ENCODE results near the gene MEGF11. TPM values are rescaled to one million over a fixed set of nuclear protein-coding genes. Genes with fewer than 3 reads are reported as not detected.

The MEGF11 gene
- total RNA-seq, 1 experiment from 2014 or later, result 1.2 TPM

- H4K20me1 ChIP-seq (ENCODE audit: control insufficient read depth, insufficient read depth, insufficient read length), result peaks cover 2% of the 10 kb centered on the region
- H3K36me3 Mint-ChIP-seq (ENCODE audit: insufficient read depth in 1 of 3, low read depth in 3 of 3), result no peaks in the 10 kb centered on the region
- H3K14ac ChIP-seq (ENCODE audit: insufficient read depth, low read length), result no peak overlapping the region
- no peaks in the 10 kb centered on the region for H3K79me2 ChIP-seq (ENCODE audit: insufficient read depth, low read length)
- no peak overlapping the region for H3T11ph ChIP-seq (ENCODE audit: low read length)
- H3K27ac ChIP-seq (ENCODE audit: insufficient read length, low read depth, low read length), result no peak overlapping the region
- H3K56ac ChIP-seq (ENCODE audit: insufficient read length, low read depth, low read length), result no peak overlapping the region
- H3K18ac ChIP-seq (ENCODE audit: insufficient read length, low read depth, low read length), result no peak overlapping the region
- peaks cover 19% of the 10 kb centered on the region for H3K23me2 ChIP-seq (ENCODE audit: insufficient read length, low read depth, low read length, poor library complexity, severe bottlenecking)
- H3K4me1 Mint-ChIP-seq, result peaks cover 28 to 38% of the 10 kb centered on the region in 2 experiments
- no peak overlapping the region for H4K91ac ChIP-seq (ENCODE audit: insufficient read length, low read depth, low read length)
- no peak for TF ChIP-seq CTCF (conservative IDR thresholded peaks at IDR 0.05)
- peak overlapping the region; percentile 75 to 95 for H3K4me3 Mint-ChIP-seq
- H3K9me3 ChIP-seq (ENCODE audit: control insufficient read depth, low read depth, low read length), result no peaks in the 10 kb centered on the region
- H2BK120ac ChIP-seq (ENCODE audit: low read depth, low read length, poor library complexity, severe bottlenecking), result no peak overlapping the region
- peaks cover 0 to 4% of the 10 kb centered on the region in 2 experiments; a peak in 1 of 5 replicates for H3K9me3 Mint-ChIP-seq
- H3K4me2 ChIP-seq (ENCODE audit: insufficient read depth, insufficient read length, low read length), result peak overlapping the region; percentile 87
- no peak overlapping the region for H2BK12ac ChIP-seq (ENCODE audit: insufficient read length, low read depth, low read length)
- H3K9ac ChIP-seq (ENCODE audit: extremely low read depth, insufficient read length, low read length), result peak overlapping the region; percentile 39
- H2AFZ ChIP-seq (ENCODE audit: low read length), result peak overlapping the region; percentile 19
- no peak overlapping the region for H4K8ac ChIP-seq (replicated peaks; ENCODE audit: insufficient read length, low read depth, low read length)
- H3K23ac ChIP-seq (ENCODE audit: insufficient read length, low read depth, low read length), result no peak overlapping the region
- H2BK15ac ChIP-seq (ENCODE audit: low read depth, low read length), result no peak overlapping the region
- H2BK5ac ChIP-seq (ENCODE audit: insufficient read length, low read length), result no peak overlapping the region
- H3K4ac ChIP-seq (ENCODE audit: low read depth, low read length), result no peak overlapping the region
- H3K27me3 ChIP-seq (ENCODE audit: insufficient read depth, low read length), result peaks cover 41% of the 10 kb centered on the region
- WGBS (ENCODE audit: extremely low coverage, insufficient read length, low lambda C conversion rate), result no CpG with 5 or more reads among the region's 36 CpGs
- H2BK20ac ChIP-seq (ENCODE audit: low read depth, low read length, poor library complexity, severe bottlenecking), result no peak overlapping the region
- peaks cover 87% of the 10 kb centered on the region for H3K27me3 Mint-ChIP-seq (ENCODE audit: low read depth)
- H3K79me1 ChIP-seq (ENCODE audit: insufficient read depth, low read depth, low read length, poor library complexity, severe bottlenecking), result no peaks in the 10 kb centered on the region
- H2AK5ac ChIP-seq (ENCODE audit: insufficient read length, low read length), result no peak overlapping the region
- H4K5ac ChIP-seq (ENCODE audit: insufficient read length, low read depth, low read length), result no peak overlapping the region
- H3K27ac Mint-ChIP-seq, result no peak overlapping the region
- no peaks in the 10 kb centered on the region for H3K4me1 ChIP-seq (ENCODE audit: insufficient read depth, low read length)
- peak; percentile 63 for DNase-seq
These were observed 770 bp upstream of the MEGF11 start for GRCh38 chr15:66254089-66254950.
